ENCODE measurements around the gene POU2AF2. TPM values are rescaled to one million over a fixed set of nuclear protein-coding genes. Genes with fewer than 3 reads are reported as not detected.

The POU2AF2 gene
- total RNA-seq, 1 donor from 2014 or later, result not detected

- Histone ChIP-seq H3K27ac (no peak overlapping the region), H3K36me3 (no peaks in the 10 kb centered on the region), H3K9me3 (no peaks in the 10 kb centered on the region), H3K4me1 (peaks cover 0 to 5% of the 10 kb centered on the region in 2 donors), H3K27me3 (no peaks in the 10 kb centered on the region), H3K4me3 (no peak overlapping the region)
- no peak for DNase-seq (ENCODE audit: low spot score in 2 of 2)
- TF ChIP-seq CTCF (IDR thresholded peaks at IDR 0.05), result no peak
- intact Hi-C loops (cut with DNase I), result no loop called here
Measured at GRCh38 chr11:111296196-111296595, 50.7 kb downstream of the POU2AF2 start.

GRCh38 chr11:111297696-111298095 is 52.2 kb downstream of the POU2AF2 start:
- H3K27ac ChIP-seq, result no peak overlapping the region
- TF ChIP-seq CTCF (IDR thresholded peaks at IDR 0.05), result no peak
- no peaks in the 10 kb centered on the region for H3K9me3 ChIP-seq
- H3K36me3 ChIP-seq, result no peaks in the 10 kb centered on the region
- intact Hi-C loops (cut with DNase I), result loop anchor here (2.0 kb wide), 3 partner anchors 13 to 125 kb away; no protein-coding TSS in a partner anchor
- H3K4me3 ChIP-seq, result no peak overlapping the region
- DNase-seq (ENCODE audit: low spot score in 2 of 2), result no peak
- H3K27me3 ChIP-seq, result no peaks in the 10 kb centered on the region
- H3K4me1 ChIP-seq, result peaks cover 0 to 5% of the 10 kb centered on the region in 2 donors

GRCh38 chr11:111298413-111299100 is 53.0 kb downstream of the POU2AF2 start, which contains the start of gene POU2AF3:
TSS of gene POU2AF3 (plus strand) at chr11:111298546. CDS start at chr11:111298582, 36 bp downstream.
- Histone ChIP-seq H3K9me3 (no peaks in the 10 kb centered on the region), H3K36me3 (no peaks in the 10 kb centered on the region), H3K27me3 (no peaks in the 10 kb centered on the region), H3K4me3 (peak within 1 kb of the TSS; percentile 49 to 81), H3K4me1 (peaks cover 0 to 5% of the 10 kb centered on the region in 2 donors), H3K27ac (peak within 1 kb of the TSS; percentile 58 to 87)
- intact Hi-C loops (cut with DNase I), result loop anchor here (2.0 kb wide), 3 partner anchors 14 to 124 kb away; no protein-coding TSS in a partner anchor
- no peak for DNase-seq (ENCODE audit: low spot score in 2 of 2)
- no peak for TF ChIP-seq CTCF (IDR thresholded peaks at IDR 0.05)

GRCh38 chr11:111299101-111300026 is 53.8 kb downstream of the POU2AF2 start:
- H3K27ac ChIP-seq, result peak overlapping the region; percentile 58 to 87
- H3K27me3 ChIP-seq, result no peaks in the 10 kb centered on the region
- H3K36me3 ChIP-seq, result no peaks in the 10 kb centered on the region
- H3K9me3 ChIP-seq, result no peaks in the 10 kb centered on the region
- intact Hi-C loops (cut with DNase I), result loop anchor here (2.0 to 10.0 kb wide), 4 partner anchors 15 to 123 kb away; no protein-coding TSS in a partner anchor
- TF ChIP-seq CTCF (IDR thresholded peaks at IDR 0.05), result peak; percentile 71 to 76 (median 75)
- peak overlapping the region; percentile 49 to 81 for H3K4me3 ChIP-seq
- peaks cover 0 to 5% of the 10 kb centered on the region in 2 donors for H3K4me1 ChIP-seq
- peak in 1 of 2 donors; percentile 78 for DNase-seq (ENCODE audit: low spot score in 2 of 2)

- Histone ChIP-seq H3K27me3 (no peaks in the 10 kb centered on the region), H3K27ac (no peak overlapping the region), H3K36me3 (no peaks in the 10 kb centered on the region), H3K4me1 (peaks cover 0 to 5% of the 10 kb centered on the region in 2 donors), H3K4me3 (no peak overlapping the region), H3K9me3 (no peaks in the 10 kb centered on the region)
- no peak for TF ChIP-seq CTCF (IDR thresholded peaks at IDR 0.05)
- DNase-seq (ENCODE audit: low spot score in 2 of 2), result no peak
- intact Hi-C loops (cut with DNase I), result loop anchor here (10.0 kb wide), 1 partner anchor 54 kb away; no protein-coding TSS in a partner anchor
Measured at GRCh38 chr11:111300569-111300968, 55.0 kb downstream of the POU2AF2 start.
